ENCODE data around the gene NUDCD2.

- TF ChIP-seq CTCF (IDR thresholded peaks at IDR 0.05), result no peak
- TF ChIP-seq POLR2A (IDR thresholded peaks at IDR 0.05), result no peak
Measured at GRCh38 chr5:163496286-163496685, 36.4 kb upstream of the NUDCD2 start.

Measured in right lobe of liver (tissue), 4 donors.